Activated naive CD4-positive, alpha-beta T cell (primary cell): Measurements from ENCODE around the gene PBLD.
"Not testable (repeated sequence)": the region's sequence is repeated elsewhere in the genome, so short reads cannot be mapped to it uniquely, and the experiment has no call there.

Source experiments
- DNase-seq, 4 experiments: peaks; one replicate each; lab custom pipeline; 2025; lab: John Stamatoyannopoulos, UW

The PBLD gene

GRCh38 chr10:68278906-68279753 is 53.6 kb downstream of the PBLD start:
- not testable (repeated sequence) for DNase-seq

GRCh38 chr10:68277814-68278213 is 54.9 kb downstream of the PBLD start:
- DNase-seq, result not testable (repeated sequence)

DNA sequence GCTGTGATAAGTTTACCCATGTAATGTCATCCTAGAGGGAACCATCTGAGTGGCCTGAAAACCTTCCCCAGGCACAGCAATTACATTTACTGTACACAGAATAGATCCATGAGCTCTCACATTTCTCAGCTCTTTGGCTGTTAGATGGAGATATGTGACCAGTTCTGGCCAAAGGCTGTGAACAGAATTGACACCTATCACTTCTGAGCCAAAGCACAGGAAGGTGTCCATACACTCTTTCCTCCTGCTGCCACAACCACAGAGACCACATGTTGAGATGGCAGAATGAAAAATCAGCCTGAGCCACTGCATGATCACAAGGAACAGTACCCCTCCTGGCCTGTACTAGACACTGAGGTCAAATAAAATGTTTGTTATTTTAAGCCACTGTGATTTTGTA is 56.5 kb downstream of the PBLD start:
- DNase-seq, result no peak

GRCh38 chr10:68275600-68276126 is 57.1 kb downstream of the PBLD start:
- DNase-seq, result no peak

- no peak for DNase-seq
These were observed 59.9 kb downstream of the PBLD start for GRCh38 chr10:68272833-68273232.

- no peak for DNase-seq
These were observed 61.4 kb downstream of the PBLD start for GRCh38 chr10:68271196-68271882.

DNA sequence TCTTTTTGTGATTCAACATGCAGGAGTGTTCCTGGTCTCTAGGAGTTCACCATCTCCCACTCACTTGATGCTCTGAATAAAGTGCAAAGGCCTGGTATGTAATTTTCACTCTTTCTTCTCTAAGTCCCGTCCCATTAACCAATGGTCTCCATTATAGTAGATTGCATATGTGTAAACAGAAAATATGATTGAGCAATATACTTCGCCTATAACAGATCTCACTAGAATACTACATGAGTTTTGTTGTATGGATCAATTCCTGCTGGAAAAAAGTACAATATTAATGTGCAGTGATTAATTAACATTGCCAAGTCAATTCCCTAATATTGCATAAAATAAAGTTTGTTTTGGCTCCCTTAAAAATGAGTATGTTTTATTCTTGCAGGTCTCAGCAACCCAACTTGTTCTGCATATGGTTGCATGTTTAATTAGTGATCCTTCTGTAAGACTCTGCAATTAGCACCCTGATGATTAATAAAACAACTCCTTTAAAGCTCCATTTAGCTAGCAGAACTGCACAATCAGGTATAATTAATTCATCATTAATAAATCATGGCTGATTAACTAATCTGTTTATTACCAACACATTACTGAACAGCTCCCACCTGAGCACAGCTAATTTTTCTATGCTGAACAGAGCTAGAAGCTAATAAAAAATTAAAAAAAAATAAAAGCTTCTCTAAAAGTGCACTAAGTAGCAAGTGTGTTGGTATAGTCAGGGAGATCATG is 63.0 kb downstream of the PBLD start:
- no peak for DNase-seq

DNA sequence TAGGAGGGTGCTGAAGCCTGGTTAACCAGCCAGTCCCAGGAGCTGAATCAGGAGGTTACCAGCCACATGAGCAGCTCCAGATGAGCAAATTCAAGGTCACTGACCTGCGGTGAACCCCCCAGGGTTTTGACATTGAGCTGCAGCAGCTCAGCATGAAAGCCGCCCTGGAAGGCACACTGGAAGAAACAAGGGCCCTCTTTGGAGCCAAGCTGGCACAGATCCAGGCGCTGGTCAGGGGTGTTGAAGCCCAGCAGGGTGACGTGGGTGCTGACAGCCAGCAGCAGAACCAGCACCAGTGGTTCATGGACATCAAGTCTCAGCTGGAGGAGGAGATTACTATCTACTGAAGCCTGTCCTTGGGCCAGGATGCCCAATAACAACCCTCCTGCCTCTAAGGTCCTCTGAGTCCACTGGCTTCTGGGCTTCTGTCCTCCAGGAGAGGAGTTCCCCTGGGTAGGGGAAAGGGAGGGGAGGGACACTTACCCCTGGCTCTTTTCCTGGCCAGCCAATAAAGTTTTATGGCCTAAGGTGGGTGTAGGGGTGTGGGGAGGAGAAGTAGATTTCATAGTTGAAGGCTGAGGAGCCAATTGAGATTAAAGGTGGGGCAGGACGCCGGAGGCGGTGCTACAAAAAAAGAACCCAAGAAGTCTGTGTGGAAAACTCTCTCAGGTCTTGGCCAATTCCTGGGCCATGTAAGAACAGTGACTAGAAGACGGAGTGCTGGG is 71.4 kb downstream of the PBLD start:
- DNase-seq, result no peak

- no peak for DNase-seq
These were observed 79.4 kb downstream of the PBLD start for GRCh38 chr10:68253346-68253745.

- DNase-seq, result no peak
These were observed 80.9 kb downstream of the PBLD start for GRCh38 chr10:68251625-68252495.

DNA sequence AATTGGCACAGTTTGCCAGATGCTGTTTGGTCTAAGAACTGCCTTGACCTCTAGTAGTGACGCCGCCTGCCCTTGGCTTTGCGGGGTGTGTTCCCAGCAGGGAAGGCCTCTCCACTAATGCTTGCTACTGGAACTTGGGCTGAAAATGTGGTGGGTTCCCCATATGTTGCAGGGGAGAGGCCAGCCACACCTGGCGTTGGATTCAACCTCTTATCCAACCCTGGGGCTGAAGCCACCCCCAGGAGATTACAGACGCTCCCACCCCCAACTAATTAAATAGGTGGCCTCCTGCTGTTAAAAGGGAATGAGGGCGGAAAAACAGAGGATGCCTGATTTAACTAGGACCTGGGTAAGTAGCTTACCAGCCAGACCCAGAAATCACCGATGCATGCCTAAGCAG is 81.6 kb downstream of the PBLD start:
- no peak for DNase-seq

DNA sequence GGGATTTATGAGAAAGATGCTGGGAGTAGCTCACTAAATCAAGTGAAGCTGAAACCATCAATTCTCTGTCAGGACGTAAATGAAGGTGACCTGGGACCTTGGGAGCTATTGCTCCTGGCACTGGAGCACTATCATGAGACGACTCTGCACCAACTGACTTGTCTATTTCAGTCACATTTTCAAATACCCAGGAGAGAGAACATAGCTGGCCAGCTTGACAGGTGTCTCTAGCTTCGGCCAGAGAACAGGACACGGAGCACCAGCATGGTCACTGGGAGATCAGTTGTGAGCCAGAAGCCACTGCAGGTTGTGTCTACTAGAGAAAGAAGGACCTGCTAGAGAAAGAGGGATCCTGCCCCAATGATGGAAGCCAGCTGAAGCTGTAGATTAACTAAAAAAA is 83.4 kb downstream of the PBLD start:
- no peak for DNase-seq

- no peak for DNase-seq
These were observed 84.8 kb downstream of the PBLD start for GRCh38 chr10:68247931-68248330.

- DNase-seq, result not testable (repeated sequence)
These were observed 86.3 kb downstream of the PBLD start for GRCh38 chr10:68246397-68246796.

DNA sequence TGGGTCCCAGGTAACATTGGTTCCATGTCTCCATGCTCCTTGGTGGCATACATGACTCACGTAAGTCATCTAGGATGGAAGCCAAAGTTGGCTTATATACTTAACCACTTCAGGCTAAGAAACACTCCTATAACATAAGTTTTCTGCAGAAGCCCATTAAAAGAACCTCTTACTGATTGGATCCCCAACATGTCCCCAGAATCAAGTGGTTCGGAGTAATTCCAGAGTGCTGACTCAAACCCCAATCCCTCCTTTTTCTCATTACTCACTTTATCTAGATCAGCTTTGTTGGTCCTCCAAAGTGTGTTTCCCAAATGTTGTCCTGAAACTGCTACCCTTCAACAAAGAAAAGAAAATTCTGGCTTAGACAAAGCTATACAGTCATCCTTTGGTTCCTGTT is 90.7 kb downstream of the PBLD start:
- no peak for DNase-seq

- DNase-seq, result no peak
These were observed 93.1 kb downstream of the PBLD start for GRCh38 chr10:68239596-68240150.

DNA sequence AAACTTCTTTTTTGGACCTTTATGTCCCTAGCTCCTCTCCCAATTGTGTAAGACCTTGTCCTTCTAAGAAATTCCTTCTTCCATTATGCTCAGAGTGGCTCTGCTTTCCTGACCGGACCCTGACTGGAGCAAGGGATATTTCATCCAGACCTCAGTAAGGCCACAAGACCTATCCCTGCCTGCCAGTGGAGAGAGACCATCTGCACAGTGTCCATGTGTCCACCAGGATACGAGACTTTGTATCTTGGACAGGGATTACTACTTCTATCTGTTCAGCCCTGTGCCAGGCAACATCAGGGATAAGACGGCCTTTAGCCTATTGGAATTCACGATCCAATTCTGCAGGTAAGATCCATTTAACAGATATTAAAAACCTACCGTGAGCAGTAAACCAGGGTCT is 93.7 kb downstream of the PBLD start:
- DNase-seq, result no peak

DNA sequence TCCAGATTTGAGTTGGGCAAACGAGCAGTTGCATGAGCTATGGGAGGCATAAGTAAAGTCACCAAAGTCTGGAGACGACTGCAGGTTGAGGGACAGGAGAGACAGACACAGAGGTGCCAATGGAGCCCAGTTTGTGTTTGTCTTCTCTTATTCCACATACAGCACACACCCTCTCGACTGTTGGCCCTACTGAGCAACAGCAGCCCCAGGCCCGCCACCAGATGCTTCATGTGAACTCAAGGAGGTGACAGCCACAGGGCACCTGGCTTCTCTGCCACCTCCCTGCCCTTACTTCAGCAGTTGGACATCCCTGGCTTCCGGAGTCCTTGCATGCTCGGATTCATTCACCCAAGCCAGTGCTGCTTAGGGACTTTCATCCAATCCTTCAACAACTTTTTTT is 94.4 kb downstream of the PBLD start:
- DNase-seq, result no peak

DNA sequence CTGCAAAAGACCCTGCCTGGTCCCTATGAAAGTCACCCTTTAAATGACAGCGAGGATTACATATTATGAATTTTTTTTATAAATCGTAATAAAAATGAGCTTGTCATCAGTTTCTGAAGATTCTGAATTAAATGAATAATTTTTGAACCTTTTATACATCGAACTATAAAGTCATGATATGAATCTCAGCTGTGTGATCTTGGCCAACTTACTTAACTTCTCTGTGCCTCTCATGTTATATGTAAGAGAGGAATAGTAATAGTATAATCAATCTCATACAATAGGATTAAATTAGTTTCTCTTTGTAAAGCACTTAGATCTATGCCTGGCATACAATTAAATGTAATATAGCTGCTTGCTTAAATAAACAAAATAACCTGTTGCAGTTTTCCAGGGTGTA is 95.6 kb downstream of the PBLD start:
- no peak for DNase-seq

GRCh38 chr10:68235581-68235980 is 97.1 kb downstream of the PBLD start:
- DNase-seq, result no peak

GRCh38 chr10:68235111-68235510 is 97.6 kb downstream of the PBLD start:
- DNase-seq, result no peak
